Erythroblast (primary cell): ENCODE results near the gene YIF1B.
"Not testable (repeated sequence)": the region's sequence is repeated elsewhere in the genome, so short reads cannot be mapped to it uniquely, and the experiment has no call there.

Experiments
- DNase-seq, 2 experiments: peaks; one replicate each; lab custom pipeline; 2025; lab: John Stamatoyannopoulos, UW
- GATA1 ChIP-seq: IDR thresholded peaks from 2 replicates; pipeline ENCODE4 v1.6.1; 2011; ENCODE audit warnings: low read depth, mild to moderate bottlenecking, control low read depth, low read length, moderate library complexity
- POLR2A ChIP-seq: IDR thresholded peaks from 2 replicates; pipeline ENCODE4 v1.6.1; 2011; ENCODE audit warnings: mild to moderate bottlenecking, low read length

The YIF1B gene, protein sequence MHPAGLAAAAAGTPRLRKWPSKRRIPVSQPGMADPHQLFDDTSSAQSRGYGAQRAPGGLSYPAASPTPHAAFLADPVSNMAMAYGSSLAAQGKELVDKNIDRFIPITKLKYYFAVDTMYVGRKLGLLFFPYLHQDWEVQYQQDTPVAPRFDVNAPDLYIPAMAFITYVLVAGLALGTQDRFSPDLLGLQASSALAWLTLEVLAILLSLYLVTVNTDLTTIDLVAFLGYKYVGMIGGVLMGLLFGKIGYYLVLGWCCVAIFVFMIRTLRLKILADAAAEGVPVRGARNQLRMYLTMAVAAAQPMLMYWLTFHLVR

DNA sequence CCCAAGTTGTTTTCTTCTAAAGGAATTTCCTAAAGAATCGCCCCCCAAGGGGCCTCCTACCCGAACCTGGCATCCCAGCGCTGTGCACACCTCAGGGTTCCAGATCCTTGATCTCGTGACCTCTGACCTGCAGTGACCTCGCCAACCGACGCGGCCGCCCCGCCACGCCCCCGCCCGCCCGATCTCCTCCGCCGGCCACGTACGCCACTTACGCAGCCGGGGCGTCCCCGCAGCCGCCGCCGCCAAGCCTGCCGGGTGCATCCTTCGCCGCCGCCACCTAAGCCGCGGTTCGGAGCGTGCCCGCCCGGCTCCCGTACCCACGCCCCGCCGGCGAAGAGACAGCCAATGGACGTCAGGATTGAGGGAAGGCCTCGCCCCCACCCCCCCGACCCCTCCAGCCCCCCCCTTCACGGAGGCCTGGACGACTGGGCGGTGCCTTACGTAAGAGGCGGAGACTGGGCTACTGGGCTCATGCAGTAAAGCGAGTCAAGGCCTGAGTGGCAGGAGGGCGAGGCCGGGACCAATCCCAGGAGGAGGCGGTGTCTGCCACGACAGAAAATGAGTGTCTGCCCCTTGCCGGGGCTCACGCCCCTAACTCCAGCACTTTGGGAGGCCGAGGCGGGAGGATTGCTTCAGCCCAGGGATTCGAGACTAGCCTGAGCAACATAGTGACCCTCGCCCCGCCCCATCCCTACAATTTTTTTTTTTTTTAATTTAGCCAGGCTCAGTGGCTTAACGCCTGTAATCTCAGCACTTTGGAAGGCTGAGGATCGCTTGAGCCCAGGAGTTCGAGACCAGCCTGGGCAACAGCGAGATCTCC lies at the start of gene YIF1B:
YIF1B (minus strand) TSS at position 291 of the 820 bp plus-strand sequence; CDS start at position 261, 30 bp downstream.
- TF ChIP-seq GATA1 (no peak), POLR2A (peak; percentile 15)
- DNase-seq, result peak; percentile 99

DNA sequence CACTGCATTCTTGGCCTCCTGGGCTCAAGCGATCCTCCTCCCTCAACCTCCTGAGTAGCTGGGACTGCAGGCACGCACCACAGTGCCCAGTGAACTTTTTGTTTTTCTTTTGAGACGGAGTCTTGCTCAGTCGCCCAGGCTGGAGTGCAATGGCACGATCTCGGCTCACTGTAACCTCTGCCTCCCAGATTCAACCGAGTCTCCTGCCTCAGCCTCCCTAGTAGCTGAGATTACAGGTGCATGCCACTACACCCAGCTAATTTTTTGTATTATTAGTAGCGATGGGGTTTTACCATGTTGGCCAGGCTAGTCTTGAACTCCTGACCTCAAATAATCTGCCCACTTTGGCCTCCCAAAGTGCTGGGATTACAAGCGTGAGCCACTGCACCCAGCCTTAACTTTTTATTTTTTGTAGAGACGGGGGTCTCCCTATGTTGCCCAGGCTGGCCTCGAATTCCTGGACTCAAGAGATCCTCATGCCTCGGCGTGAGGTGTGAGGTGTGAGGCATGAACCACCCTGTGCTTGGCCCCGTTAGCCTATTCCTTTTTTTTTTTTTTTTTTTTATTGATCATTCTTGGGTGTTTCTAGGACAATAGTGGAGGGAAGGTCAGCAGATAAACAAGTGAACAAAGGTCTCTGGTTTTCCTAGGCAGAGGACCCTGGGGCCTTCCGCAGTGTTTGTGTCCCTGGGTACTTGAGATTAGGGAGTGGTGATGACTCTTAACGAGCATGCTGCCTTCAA lies 47.4 kb upstream of the YIF1B start:
- DNase-seq, result not testable (repeated sequence)

DNA sequence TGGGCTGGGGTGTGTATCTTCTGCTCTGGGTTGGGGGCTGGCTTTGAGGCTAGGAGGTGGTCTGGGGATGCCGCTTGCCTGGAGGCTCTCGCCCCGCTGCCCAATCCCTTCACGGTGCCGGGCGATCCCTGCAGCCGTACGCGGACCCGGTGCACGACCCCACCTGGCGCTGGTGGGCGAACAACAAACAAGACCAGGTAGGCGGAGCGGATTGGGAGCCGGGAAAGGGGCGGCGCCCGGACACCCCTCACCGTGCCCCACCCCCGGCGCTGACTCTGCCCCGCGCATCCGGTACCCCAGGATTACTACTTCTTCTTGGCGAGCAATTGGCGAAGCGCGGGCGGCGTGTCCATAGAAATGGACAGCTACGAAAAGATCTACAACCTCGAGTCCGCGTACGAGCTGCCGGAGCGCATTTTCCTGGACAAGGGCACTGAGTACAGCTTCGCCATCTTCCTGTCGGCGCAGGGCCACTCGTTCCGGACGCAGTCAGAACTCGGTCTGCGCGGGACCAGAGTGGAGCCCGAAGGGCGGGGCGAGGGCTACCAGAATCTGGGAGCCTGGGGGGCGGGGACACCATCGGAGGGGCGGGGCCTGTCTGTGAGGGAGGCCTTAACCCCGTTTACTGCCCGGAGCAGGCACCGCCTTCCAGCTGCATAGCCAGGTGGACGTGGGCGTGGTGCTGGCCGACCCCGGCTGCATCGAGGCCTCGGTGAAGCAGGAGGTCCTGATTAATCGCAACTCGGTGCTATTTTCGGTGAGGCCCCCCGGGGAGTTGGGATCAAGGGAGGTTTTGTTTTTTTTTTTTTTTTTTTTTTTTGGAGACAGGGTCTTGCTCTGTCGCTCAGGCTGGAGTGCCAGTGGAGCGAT lies 46.6 kb upstream of the YIF1B start:
- DNase-seq, result peak; percentile 61 to 70
- TF ChIP-seq POLR2A, result no peak
- no peak for TF ChIP-seq GATA1

DNA sequence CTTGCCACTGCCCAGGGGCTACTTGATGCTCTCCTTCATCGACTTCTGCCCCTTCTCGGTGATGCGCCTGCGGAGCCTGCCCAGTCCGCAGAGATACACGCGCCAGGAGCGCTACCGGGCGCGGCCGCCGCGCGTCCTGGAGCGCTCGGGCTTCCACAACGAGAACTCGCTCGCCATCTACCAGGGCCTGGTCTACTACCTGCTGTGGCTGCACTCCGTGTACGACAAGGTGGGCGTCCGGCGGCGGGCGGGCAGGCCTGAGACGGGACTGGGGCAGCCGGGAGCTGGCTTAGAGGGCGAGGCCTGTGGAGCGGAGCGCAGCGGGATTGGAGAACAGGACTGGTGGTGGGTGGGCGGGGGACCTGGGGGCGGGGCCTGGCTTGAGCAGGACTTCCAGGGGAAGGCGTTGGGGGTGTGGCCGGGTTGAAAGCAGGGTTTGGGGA lies 45.9 kb upstream of the YIF1B start:
- no peak for TF ChIP-seq POLR2A
- TF ChIP-seq GATA1, result no peak
- DNase-seq, result peak; percentile 59 to 65

DNA sequence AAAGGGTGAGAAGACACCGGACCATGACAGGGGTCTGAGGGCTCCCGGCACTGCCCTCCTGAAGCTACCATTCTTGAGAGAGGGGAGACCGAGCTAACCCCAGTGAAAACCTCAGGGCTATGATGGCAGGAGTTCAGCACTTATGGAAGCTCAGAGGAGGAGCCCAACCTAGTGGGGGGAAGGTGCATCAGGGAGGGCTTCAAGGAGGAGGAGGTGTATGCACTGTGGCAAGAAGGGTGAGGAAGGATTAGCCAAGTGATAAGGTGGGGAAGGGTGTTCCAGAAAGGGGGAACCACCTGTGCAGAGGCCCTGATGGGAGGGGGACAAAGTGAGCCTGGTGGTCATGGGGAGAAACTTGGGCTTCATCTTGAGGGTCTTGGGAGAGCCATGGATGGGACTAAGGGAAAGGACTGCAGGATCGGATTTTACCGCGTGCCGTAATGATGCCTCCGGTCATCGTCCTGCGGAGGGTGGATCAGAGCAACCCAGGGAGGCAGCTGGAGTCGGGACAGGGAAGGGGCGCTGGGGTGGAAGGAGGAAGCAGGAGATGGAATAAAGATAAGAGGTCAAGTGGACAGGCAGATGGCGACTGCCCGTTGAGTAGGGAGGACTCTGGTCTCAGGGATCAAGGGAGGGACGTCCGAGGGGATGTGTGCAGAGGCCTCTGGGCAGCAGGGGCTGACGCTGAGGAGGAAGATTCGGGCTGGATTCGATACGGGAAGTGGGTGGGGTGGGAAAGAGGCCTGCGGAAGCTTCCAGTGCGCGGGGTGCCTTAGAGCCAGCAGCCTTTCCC lies 45.3 kb upstream of the YIF1B start:
- no peak for TF ChIP-seq GATA1
- TF ChIP-seq POLR2A, result no peak
- DNase-seq, result no peak

DNA sequence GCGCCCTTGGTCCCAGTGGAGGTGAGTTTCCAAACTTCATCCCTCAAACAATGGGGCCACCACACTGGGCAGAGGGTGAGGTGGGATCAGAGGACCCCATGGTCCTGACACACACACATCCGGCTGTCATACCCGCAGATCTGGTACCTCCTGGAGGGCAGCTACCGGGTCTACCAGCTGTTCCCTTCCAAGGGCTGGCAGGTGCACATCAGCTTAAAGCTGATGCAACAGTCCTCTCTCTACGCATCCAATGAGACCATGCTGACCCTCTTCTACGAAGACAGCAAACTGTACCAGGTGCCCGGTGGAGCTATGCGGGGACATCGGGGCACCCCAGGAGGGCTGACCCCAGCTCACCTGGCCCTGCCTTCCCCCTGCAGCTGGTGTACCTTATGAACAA lies 44.6 kb upstream of the YIF1B start:
- no peak for DNase-seq
- no peak for TF ChIP-seq POLR2A

DNA sequence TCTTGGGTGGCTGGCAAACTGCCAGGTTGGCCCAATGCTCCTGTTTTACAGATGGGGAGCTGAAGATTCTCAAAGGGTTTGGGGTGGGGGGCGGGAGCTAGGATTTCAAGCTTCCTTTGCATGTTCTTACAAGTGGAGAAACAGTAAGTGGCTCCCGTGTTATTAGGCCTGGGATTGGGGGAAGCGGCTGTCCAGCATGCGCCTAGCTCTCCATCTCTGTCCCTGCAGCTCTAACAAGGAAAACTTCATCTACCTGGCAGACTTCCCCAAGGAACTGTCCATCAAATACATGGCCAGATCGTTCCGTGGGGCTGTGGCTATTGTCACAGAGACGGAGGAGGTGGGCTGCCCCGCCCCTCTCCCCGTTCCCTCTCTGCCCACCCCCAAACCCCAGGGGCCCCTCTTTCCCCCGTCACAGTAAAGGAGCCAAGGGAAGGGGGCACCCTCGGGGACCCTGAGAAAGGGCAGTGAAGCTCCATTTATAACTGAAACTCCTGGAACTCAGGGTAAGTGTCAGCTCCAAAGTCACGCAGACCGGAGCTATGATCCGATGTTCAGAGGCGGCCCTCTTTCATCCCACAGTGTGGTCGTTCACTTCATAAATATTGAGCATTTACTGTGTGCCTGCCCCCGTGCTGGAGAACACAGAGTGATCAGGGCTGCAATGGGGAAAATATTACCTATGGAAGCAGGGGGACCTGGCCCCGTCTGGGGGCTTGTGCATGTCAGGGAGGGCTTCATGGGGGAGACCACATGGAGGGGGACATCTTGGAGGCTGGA lies 43.7 kb upstream of the YIF1B start:
- TF ChIP-seq POLR2A, result no peak
- TF ChIP-seq GATA1, result no peak

DNA sequence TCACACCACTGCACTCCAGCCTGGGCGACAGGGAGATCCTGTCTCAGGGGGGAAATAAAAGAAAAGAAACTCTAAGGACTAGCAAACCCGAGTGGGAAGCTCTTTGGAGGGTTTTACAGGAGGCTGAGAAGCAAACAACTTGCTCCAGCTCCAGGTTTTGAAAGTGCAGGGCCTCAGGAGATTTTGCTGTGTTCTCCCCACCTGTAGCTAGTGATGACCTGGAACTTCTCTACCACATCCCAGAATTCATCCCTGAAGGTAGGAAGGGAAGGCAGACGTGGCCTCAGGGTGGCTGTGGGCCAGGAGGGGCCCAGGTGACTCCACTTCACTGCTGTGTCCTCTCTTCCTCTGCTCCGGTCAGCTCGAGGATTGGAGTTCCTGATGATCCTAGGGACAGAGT lies 42.3 kb upstream of the YIF1B start:
- TF ChIP-seq POLR2A (no peak), GATA1 (no peak)
- DNase-seq, result no peak

More for the DNA sequence above, 43.7 kb upstream of the YIF1B start:
- no peak for DNase-seq

DNA sequence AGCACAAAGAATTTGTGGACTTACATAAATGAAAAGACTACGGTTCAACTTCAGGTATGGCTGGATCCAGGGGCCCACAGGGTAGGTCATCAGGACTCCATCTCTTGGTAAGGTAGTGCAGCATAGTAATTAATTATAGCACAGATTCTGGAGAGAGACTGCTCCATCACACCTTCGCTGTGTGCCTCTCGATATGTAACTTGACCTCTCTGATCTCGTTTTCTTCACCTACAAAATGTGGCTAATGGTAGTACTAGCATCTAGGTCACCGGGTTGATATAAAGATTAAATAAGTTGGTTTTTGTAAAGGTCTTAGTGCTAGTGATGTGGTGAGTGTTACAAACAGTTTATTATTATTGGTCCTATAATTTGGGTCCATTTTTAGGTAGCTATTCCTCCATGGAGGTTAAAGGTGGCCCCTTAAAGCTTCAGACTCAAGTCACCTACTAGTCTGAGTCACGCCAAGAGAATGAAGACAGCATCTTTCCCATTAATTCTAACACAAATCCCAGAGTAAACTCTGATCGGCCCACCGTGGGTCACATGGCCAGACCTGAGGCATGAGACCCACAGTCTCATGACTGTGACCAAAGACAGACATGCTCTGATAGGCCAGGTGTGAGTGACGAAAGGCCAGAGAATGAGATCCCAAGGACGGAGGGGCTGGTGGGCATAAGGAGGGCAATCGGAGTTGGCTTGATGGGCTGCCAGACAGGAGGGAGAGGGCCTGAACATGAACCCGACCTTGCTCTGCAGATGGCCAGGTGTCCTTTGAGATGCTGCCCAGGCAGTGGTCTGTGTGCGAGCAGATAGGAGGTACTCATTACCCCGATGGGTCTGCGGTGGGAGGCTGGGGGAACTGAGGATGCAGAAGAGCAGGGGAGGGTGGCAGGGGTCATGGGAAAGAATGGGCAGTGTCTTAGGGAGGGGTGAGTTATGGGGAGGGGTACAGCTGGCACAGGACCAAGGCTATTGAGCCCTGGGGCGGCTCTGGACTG lies 40.3 kb upstream of the YIF1B start:
- DNase-seq, result no peak
- TF ChIP-seq POLR2A, result no peak
- no peak for TF ChIP-seq GATA1

DNA sequence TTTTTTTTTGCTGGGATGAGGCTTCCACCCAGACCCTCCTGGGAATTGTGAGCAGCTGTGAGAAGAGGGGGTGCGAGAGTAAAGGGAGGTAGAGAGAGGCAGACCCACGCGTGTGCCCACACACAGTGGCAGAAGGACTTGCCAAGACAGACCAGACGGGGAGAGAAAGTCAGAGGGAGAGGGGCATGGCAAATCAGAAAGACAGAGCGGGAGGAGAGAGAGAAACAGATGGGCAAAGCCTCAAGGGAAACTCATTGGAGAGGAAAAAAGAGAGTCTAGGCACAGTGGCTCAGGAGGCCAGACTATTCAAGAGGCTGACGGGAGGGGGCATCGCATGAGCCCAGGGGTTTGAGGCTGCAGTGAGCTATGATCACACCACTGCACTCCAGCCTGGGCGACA lies 36.9 kb upstream of the YIF1B start:
- TF ChIP-seq POLR2A (no peak), GATA1 (no peak)
- DNase-seq, result no peak
